Heart right ventricle (tissue), 16 donors: ENCODE results near the gene SLC7A6OS. TPM values are rescaled to one million over a fixed set of nuclear protein-coding genes. Genes with fewer than 3 reads are reported as not detected.

Experiments
- ATAC-seq, 8 donors: fragments of 200-7000 bp; cut with Tn5 transposase; one replicate each; pipeline ENCODE4 v1.9.1; 2020; ENCODE audit warnings: mild to moderate bottlenecking in 8 of 8, moderate library complexity in 8 of 8, moderate number of reproducible peaks in 1 of 8
- DNase-seq, 2 donors: peaks; one replicate each; pipeline ENCODE4 v3.0.0-alpha.2; 2020
- H3K27ac ChIP-seq, 10 donors: fragments of 200-600 bp; sonication (generic) in 2 of 10; one replicate each; pipeline versions ENCODE4 v1.5.0 to v1.8.0; 2020 to 2022; ENCODE audit warnings: mild to moderate bottlenecking in 3 of 10
- H3K27me3 ChIP-seq, 7 donors: fragments of 200-600 bp; one replicate each; pipeline ENCODE4 v1.8.0; 2021 to 2022; ENCODE audit warnings: mild to moderate bottlenecking in 2 of 7
- H3K36me3 ChIP-seq, 9 donors: fragments of 200-600 bp; sonication (generic) in 1 of 9; one replicate each; pipeline versions ENCODE4 v1.5.0 to v1.8.0; 2020 to 2022; ENCODE audit warnings: mild to moderate bottlenecking in 2 of 9
- H3K4me1 ChIP-seq, 9 donors: fragments of 200-600 bp; sonication (generic) in 1 of 9; one replicate each; pipeline versions ENCODE4 v1.5.0 to v1.8.0; 2020 to 2022; ENCODE audit warnings: mild to moderate bottlenecking in 4 of 9
- H3K4me3 ChIP-seq, 10 donors: fragments of 200-600 bp; sonication (generic) in 2 of 10; one replicate each; pipeline versions ENCODE4 v1.5.0 to v1.8.0; 2020 to 2022; ENCODE audit warnings: mild to moderate bottlenecking in 7 of 10, moderate library complexity in 2 of 10
- H3K9me3 ChIP-seq, 11 donors: fragments of 200-600 bp in 10 of 11; sonication (generic) in 2 of 11; one replicate each; pipeline versions ENCODE4 v1.5.0 to v1.8.0; 2013 to 2022; ENCODE audit warnings: mild to moderate bottlenecking in 2 of 11, control low read depth in 1 of 11, moderate library complexity in 1 of 11
- WGBS, 2 donors: extraction: QIAGEN DNeasy Blood & Tissue Kit; methylation state at CpG; one replicate each; pipeline ENCODE4 v1.1.7; 2013; ENCODE audit warnings: inconsistent platforms in 1 of 2; 5-methylcytosine and 5-hydroxymethylcytosine counted together
- intact Hi-C, 10 donors: fragments of 100-400 bp; cut with DNase I; formaldehyde crosslinking; loops; one replicate each; pipeline versions ENCODE4 v1.11.1 to v1.14.2; 2022
- polyA plus RNA-seq, 2 donors: library from polyadenylated mRNA; stranded (reverse); fragments of 200-250 nt; gene quantifications; one replicate each; pipeline ENCODE4 v1.2.3, GENCODE V29; 2013
- total RNA-seq, 10 donors: library from RNA; stranded (reverse); fragmentation: NEBNext Ultra II Directional in 3 of 10; extraction: Animal tissue kit (Norgen Biotek cat#: 25700) in 3 of 10; gene quantifications; one replicate each; pipeline versions ENCODE4 v1.2.1 to v1.2.4, GENCODE V29; 2021 to 2023
- TF ChIP-seq, protein P1 (sequence below), 9 donors: fragments of 200-600 bp; sonication (generic) in 2 of 9; IDR thresholded peaks; one replicate each; pipeline versions ENCODE4 v1.5.0 to v1.8.0; 2021 to 2022; ENCODE audit warnings: antibody characterized with exemption in 9 of 9, mild to moderate bottlenecking in 5 of 9, moderate library complexity in 1 of 9
- donor health status: Arrhythmogenic right ventricular cardiomyopathy.
- donor health status: ischemic (EF 13 %, LVEDD 7.1; RV severe dilation, severe dysfunction).
- donor health status: healthy with polysubstance abuse.
- donor health status: DM: no; HTN: yes; CAD: no.
- donor health status: DM: no; HTN: no; CAD: no.
- donor health status: ischemic (EF 25% LVEDD 6.9; RV normal size, moderate dysfunction).
- donor health status: ischemic (EF 25% LVEDD 5.7; RV mildly dilated, moderate dysfunction).
- donor health status: healthy.
- donor health status: DM: yes; HTN: yes; CAD: no.
- donor health status: Ischemic cardiomyopathy.
- donor health status: ischemic (EF 35%, LVEDD 5.7; RV mildly dilated, moderate dysfunction).
- donor health status: nonischemic (EF 11% LVEDD 7.7; RV severe dilation, severe dysfunction).
- donor health status: DM: yes; HTN: yes; CAD: no.
- donor health status: PGD.
- donor health status: ischemic (EF 29% LVEDD 5.4; RV normal size, mild dysfunction).
- donor health status: nonischemic (EF 23%, LVEDD 6.1; RV moderate dilation, normal function).

The SLC7A6OS gene
- total and polyA plus RNA-seq, 12 donors: 7.3 to 14.4 (median 12.3) TPM

DNA sequence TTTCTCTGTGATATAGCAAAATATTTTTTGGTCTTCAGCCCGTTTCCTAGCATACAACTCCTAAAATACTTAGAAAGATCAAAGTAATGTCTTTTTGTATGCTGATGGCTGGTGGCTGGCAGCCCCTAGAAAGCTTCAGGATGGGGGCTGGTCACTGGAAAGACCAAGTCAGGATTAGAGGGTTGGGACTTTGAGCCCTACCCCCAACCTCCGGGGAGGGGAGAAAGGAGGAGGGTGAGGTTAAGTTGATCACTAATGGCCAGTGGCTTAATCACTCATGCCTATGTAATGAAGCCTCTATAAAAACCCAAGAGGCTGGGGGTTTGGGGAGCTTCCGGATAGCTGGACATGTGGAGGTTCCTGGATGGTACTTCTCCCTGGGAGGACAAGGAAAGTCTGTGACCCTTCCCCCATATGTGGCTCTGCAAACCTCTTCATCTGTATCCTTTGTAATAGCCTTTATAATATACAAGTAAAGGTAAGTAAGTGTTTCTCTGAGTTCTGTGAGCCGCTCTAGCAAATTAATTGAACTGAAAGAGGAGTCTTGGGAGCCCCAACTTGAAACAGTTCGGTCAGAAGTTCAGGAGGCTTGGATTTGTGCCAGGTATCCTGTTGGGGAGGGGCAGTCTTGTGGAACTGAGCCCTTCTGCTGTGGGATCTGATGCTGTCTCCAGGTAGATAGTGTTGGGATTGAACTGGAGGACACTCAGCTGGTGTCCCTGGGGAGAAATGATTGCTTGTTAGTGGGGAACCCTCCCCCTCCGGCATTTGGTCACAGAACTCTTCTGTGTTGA lies 42.9 kb downstream of the SLC7A6OS start:
- Histone ChIP-seq H3K36me3 (peaks cover 0 to 35% (median 0%) of the 10 kb centered on the region in 9 donors), H3K4me3 (no peak overlapping the region), H3K27ac (peak overlapping the region in 8 of 10 donors; percentile 7 to 99 (median 98)), H3K27me3 (no peaks in the 10 kb centered on the region), H3K4me1 (peaks cover 4 to 82% (median 55%) of the 10 kb centered on the region in 9 donors), H3K9me3 (no peaks in the 10 kb centered on the region)
- TF ChIP-seq, protein P1, sequence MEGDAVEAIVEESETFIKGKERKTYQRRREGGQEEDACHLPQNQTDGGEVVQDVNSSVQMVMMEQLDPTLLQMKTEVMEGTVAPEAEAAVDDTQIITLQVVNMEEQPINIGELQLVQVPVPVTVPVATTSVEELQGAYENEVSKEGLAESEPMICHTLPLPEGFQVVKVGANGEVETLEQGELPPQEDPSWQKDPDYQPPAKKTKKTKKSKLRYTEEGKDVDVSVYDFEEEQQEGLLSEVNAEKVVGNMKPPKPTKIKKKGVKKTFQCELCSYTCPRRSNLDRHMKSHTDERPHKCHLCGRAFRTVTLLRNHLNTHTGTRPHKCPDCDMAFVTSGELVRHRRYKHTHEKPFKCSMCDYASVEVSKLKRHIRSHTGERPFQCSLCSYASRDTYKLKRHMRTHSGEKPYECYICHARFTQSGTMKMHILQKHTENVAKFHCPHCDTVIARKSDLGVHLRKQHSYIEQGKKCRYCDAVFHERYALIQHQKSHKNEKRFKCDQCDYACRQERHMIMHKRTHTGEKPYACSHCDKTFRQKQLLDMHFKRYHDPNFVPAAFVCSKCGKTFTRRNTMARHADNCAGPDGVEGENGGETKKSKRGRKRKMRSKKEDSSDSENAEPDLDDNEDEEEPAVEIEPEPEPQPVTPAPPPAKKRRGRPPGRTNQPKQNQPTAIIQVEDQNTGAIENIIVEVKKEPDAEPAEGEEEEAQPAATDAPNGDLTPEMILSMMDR (IDR thresholded peaks at IDR 0.05): no peak
- 62 to 69% methylated on average over 6 of the region's 6 CpGs for WGBS, 2 donors
- intact Hi-C loops: no loop called here
- DNase-seq: no peak
- ATAC-seq: no peak

DNA sequence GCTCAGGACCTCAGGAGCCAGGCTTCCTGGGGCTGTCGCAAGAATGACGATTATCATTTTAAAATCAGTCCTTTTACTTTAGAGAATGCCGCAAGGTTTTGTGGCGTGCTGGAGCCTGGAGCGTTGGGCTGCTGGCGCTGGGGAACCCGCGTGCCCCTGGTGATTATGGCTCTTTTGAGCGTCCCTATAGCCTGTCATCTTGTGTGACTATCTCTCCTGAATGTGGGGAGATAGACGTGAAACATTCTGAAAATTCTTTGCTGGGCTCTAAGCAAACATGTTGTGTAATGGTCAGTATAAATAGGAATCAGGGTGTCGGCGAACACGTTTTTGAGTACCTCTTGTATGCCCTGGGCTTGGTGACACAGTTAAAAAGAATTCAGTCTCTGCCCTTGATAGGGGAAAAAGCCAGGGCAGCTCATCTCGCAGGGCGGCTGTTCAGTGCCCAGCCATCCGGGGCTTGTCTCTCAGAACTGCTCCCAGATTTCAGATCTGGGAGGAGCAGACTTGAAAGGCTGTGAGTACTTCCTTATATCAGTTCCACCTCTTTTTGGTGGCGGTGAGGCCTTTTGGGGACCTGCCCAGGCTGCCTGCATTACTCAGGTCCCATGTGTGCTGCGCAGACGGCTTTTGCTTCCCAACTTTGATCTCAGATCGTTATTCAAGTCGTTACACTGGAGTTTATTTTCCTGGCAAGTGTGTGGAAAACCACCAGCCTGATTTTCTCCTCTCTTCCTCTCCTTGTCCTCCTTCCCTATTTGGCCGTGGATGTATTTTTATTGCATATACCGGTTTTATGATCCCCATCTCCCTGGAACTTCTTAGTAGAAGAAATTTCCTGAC lies 45.4 kb downstream of the SLC7A6OS start:
- Histone ChIP-seq H3K27ac (peak overlapping the region; percentile 96 to 99 (median 98)), H3K4me1 (peaks cover 4 to 81% (median 46%) of the 10 kb centered on the region in 9 donors), H3K4me3 (peak overlapping the region; percentile 67 to 98 (median 92)), H3K9me3 (no peaks in the 10 kb centered on the region), H3K27me3 (no peaks in the 10 kb centered on the region), H3K36me3 (peaks cover 0 to 21% (median 5%) of the 10 kb centered on the region in 9 donors)
- TF ChIP-seq, protein P1 (IDR thresholded peaks at IDR 0.05): no peak
- intact Hi-C loops: loop anchor here in 3 of 10 donors (2.0 kb wide), 2 partner anchors 20 to 46 kb away; partner anchors contain the start of genes PRMT7 (in 2 of the 3) and SLC7A6OS (in 2 of the 3)
- peak; percentile 41 to 81 (median 74) for ATAC-seq
- peak; percentile 39 to 58 for DNase-seq
- 4 to 5% methylated on average over 23 of the region's 23 CpGs for WGBS, 2 donors

DNA sequence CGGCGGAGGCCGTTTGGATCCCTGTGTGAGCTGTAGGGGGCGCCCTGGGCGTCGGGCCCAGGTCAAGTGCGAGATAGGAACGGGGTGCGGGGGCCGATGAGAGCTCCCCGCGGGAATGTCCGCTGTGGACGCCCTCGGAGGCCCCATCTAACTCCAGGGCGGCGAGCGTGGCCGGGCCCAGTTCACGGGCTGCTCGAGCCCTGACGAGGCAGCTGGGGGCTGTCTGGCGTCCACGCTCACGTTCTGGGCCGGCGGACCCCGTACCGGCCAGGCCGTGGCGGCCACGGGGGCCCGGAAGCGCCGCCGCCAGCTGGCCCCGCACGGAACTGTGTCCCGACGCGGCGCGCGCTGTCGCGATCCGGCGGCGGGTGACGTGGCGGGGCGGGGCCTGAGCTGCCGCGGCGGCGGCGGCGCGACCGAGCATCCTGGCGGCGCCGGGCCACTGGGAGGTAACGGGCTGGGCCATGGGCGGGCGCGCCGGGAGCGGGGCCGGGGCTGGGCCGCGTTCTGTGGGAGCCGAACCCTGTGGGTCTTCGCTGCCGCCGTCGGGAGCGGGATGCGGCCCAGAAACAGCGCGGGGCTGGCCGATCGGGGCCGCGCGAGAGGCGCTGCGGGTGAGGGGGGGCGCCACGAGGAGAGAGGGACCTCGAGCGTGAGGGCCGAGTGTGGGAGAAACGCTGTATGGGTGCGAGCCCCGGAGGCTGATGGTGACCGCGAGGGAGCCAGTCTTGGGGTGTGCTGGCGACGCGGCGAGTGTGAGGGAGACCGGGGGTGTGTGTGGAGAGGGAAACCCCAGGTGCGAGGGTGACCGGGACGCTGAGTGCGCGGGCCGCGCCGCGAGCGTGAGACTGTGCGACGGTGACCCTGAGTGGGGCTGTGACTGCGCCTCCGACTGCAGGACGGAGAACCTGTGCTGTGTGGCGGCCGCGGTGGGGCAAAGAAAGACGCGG lies 46.3 kb downstream of the SLC7A6OS start, which contains the start of gene SLC7A6:
TSS of gene SLC7A6 (plus strand) at position 399 of the 950 bp plus-strand sequence. CDS start 10,201 bp downstream, outside the sequence.
- TF ChIP-seq, protein P1 (IDR thresholded peaks at IDR 0.05): peak; percentile 57 to 93 (median 83)
- H3K36me3 ChIP-seq: peaks cover 0 to 26% (median 11%) of the 10 kb centered on the region in 9 donors
- intact Hi-C loops: loop anchor here in 8 of 10 donors (2.0 to 5.0 kb wide), 5 partner anchors 20 to 63 kb away; partner anchors contain the start of genes PRMT7 (in 7 of the 8) and SLC7A6OS (in 7 of the 8)
- H3K27me3 ChIP-seq: no peaks in the 10 kb centered on the region
- peak within 1 kb of the TSS; percentile 96 to 99 (median 98) for H3K27ac ChIP-seq
- H3K4me1 ChIP-seq: peaks cover 4 to 85% (median 46%) of the 10 kb centered on the region in 9 donors
- ATAC-seq (peak; percentile 63 to 87 (median 74)), DNase-seq (peak; percentile 75 to 80)
- WGBS, 2 donors: 0% methylated on average over 109 to 123 of the region's 123 CpGs
- no peaks in the 10 kb centered on the region for H3K9me3 ChIP-seq
- peak within 1 kb of the TSS; percentile 67 to 98 (median 92) for H3K4me3 ChIP-seq
